GM23248 (cell line): ENCODE results near the gene DIP2A.

Experiments used
- EZH2 ChIP-seq: fragments of 200-600 bp; sonication (generic); IDR thresholded peaks from 2 replicates; pipeline ENCODE4 v1.6.1; 2018; ENCODE audit warnings: antibody characterized with exemption, mild to moderate bottlenecking; ENCODE audit not compliant: insufficient read depth, poor library complexity, severe bottlenecking
- EZH2phosphoT487 ChIP-seq: fragments of 200-600 bp; sonication (generic); IDR thresholded peaks from 2 replicates; pipeline ENCODE4 v1.6.1; 2018; ENCODE audit warnings: antibody characterized with exemption, moderate library complexity, mild to moderate bottlenecking, low read depth; ENCODE audit not compliant: insufficient read depth

GRCh38 chr21:46564391-46564790 is 105.7 kb downstream of the DIP2A start:
- no peak for TF ChIP-seq EZH2
- no peak for TF ChIP-seq EZH2phosphoT487
